DOHH2 (cell line): ENCODE measurements around the gene TNFSF8.

Experiments used
- H3F3A ChIP-seq: fragments of 200-600 bp; sonication (generic), shearing (Covaris generic); 2 replicates; pipeline ENCODE4 v1.6.0; 2016; ENCODE audit warnings: antibody characterized with exemption, mild to moderate bottlenecking; ENCODE audit not compliant: control insufficient read depth, insufficient read depth
- H3K27ac ChIP-seq: fragments of 200-600 bp; sonication (generic); 2 replicates; pipeline ENCODE4 v1.5.1; 2014; ENCODE audit warnings: low read depth, mild to moderate bottlenecking, low read length, moderate library complexity
- H3K27me3 ChIP-seq: fragments of 200-600 bp; sonication (generic); 2 replicates; pipeline ENCODE4 v1.6.1; 2014; ENCODE audit warnings: mild to moderate bottlenecking, low read length, mixed read lengths; ENCODE audit not compliant: control insufficient read depth
- H3K36me3 ChIP-seq: fragments of 200-600 bp; sonication (generic); 2 replicates; pipeline ENCODE4 v1.6.1; 2014; ENCODE audit warnings: mild to moderate bottlenecking, low read length, moderate library complexity, mixed read lengths; ENCODE audit not compliant: control insufficient read depth
- H3K4me1 ChIP-seq: fragments of 200-600 bp; sonication (generic); 2 replicates; pipeline ENCODE4 v1.6.1; 2014; ENCODE audit warnings: mild to moderate bottlenecking, low read length, mixed read lengths; ENCODE audit not compliant: control insufficient read depth
- H3K4me2 ChIP-seq: fragments of 200-600 bp; sonication (generic); 2 replicates; pipeline ENCODE4 v1.6.0; 2014; ENCODE audit warnings: mild to moderate bottlenecking, low read length, moderate library complexity
- H3K4me3 ChIP-seq: fragments of 200-600 bp; sonication (generic); 2 replicates; pipeline ENCODE4 v1.5.1; 2014; ENCODE audit warnings: mild to moderate bottlenecking, low read length, mixed read lengths
- H3K79me2 ChIP-seq: fragments of 200-600 bp; sonication (generic); 2 replicates; pipeline ENCODE4 v1.6.1; 2014; ENCODE audit warnings: mild to moderate bottlenecking, low read length, mixed read lengths; ENCODE audit not compliant: control insufficient read depth
- H3K9me2 ChIP-seq: fragments of 200-600 bp; sonication (generic); replicated peaks from 2 replicates; pipeline ENCODE4 v1.6.1; 2014; ENCODE audit warnings: mild to moderate bottlenecking, low read length, mixed read lengths; ENCODE audit not compliant: control insufficient read depth
- H3K9me3 ChIP-seq: fragments of 200-600 bp; sonication (generic); 2 replicates; pipeline ENCODE4 v1.6.1; 2014; ENCODE audit warnings: antibody characterized with exemption, low read length, mixed read lengths; ENCODE audit not compliant: control insufficient read depth, insufficient read depth
- H4K20me1 ChIP-seq: fragments of 200-600 bp; sonication (generic); 2 replicates; pipeline ENCODE4 v1.6.0; 2014; ENCODE audit warnings: low read depth, mild to moderate bottlenecking, antibody characterized with exemption, low read length, moderate library complexity; ENCODE audit not compliant: control insufficient read depth, insufficient read depth
- EZH2phosphoT487 ChIP-seq: fragments of 200-600 bp; sonication (generic); IDR thresholded peaks from 2 replicates; pipeline ENCODE4 v1.6.1; 2017; ENCODE audit warnings: borderline replicate concordance, mild to moderate bottlenecking, antibody characterized with exemption, low read length, moderate library complexity, mixed read lengths
- TF ChIP-seq, protein P1 (sequence below): fragments of 200-600 bp; sonication (generic); IDR thresholded peaks from one replicate; pipeline ENCODE4 v1.5.1; 2014; ENCODE audit warnings: antibody characterized with exemption, mild to moderate bottlenecking, low read depth, low read length; ENCODE audit not compliant: poor library complexity, severe bottlenecking

Gene TNFSF8

DNA sequence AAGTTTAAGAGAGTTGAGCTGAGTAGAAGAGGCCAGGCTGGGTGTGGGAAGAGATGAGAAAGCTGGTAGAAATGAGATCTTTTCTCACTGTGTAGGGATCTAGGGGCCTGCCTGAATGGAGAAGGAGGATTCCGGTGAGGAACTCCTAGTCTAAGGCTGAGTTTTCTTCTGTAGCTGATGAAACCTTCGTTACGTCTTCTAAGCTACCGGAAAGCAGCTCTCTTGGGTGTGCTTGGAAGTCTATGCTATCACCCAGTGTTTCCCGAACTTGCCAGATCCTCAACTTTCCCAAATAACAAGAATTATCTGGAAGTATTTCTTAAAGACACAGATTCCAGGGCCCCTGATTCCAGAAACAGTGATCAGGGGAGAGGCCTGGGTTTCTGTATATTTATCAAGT is 69.1 kb downstream of the TNFSF8 start:
- Histone ChIP-seq H3K4me2 (no peak overlapping the region), H3K4me1 (peaks cover 12% of the 10 kb centered on the region), H3K27ac (no peak overlapping the region), H4K20me1 (no peaks in the 10 kb centered on the region), H3K79me2 (no peaks in the 10 kb centered on the region), H3K9me2 (no peaks in the 10 kb centered on the region), H3K9me3 (no peaks in the 10 kb centered on the region), H3K27me3 (no peaks in the 10 kb centered on the region), H3K4me3 (no peak overlapping the region), H3K36me3 (no peaks in the 10 kb centered on the region), H3F3A (no peaks in the 10 kb centered on the region)
- TF ChIP-seq EZH2phosphoT487, result no peak
- TF ChIP-seq, protein P1, sequence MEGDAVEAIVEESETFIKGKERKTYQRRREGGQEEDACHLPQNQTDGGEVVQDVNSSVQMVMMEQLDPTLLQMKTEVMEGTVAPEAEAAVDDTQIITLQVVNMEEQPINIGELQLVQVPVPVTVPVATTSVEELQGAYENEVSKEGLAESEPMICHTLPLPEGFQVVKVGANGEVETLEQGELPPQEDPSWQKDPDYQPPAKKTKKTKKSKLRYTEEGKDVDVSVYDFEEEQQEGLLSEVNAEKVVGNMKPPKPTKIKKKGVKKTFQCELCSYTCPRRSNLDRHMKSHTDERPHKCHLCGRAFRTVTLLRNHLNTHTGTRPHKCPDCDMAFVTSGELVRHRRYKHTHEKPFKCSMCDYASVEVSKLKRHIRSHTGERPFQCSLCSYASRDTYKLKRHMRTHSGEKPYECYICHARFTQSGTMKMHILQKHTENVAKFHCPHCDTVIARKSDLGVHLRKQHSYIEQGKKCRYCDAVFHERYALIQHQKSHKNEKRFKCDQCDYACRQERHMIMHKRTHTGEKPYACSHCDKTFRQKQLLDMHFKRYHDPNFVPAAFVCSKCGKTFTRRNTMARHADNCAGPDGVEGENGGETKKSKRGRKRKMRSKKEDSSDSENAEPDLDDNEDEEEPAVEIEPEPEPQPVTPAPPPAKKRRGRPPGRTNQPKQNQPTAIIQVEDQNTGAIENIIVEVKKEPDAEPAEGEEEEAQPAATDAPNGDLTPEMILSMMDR, result no peak

GRCh38 chr9:114860187-114860586 is 70.2 kb downstream of the TNFSF8 start:
- Histone ChIP-seq H3K4me3 (no peak overlapping the region), H3K27ac (no peak overlapping the region), H3K27me3 (no peaks in the 10 kb centered on the region), H3K36me3 (no peaks in the 10 kb centered on the region), H3K4me2 (no peak overlapping the region), H3F3A (no peaks in the 10 kb centered on the region), H4K20me1 (no peaks in the 10 kb centered on the region), H3K9me2 (no peaks in the 10 kb centered on the region), H3K79me2 (no peaks in the 10 kb centered on the region), H3K9me3 (no peaks in the 10 kb centered on the region), H3K4me1 (peaks cover 12% of the 10 kb centered on the region)
- TF ChIP-seq, protein P1, result no peak
- no peak for TF ChIP-seq EZH2phosphoT487

- no peak overlapping the region for H3K27ac ChIP-seq
- TF ChIP-seq, protein P1, result no peak
- no peak for TF ChIP-seq EZH2phosphoT487
These were observed 73.5 kb downstream of the TNFSF8 start for GRCh38 chr9:114856942-114857315.

More at GRCh38 chr9:114856942-114857315, 73.5 kb downstream of the TNFSF8 start:
- Histone ChIP-seq H3F3A (no peaks in the 10 kb centered on the region), H3K27me3 (0 out of 2 replicates have a peak, but pooled peaks cover 2% of the 10 kb centered on the region), H3K4me2 (no peak overlapping the region), H3K4me1 (peaks cover 3% of the 10 kb centered on the region), H3K4me3 (no peak overlapping the region), H3K36me3 (no peaks in the 10 kb centered on the region), H3K79me2 (no peaks in the 10 kb centered on the region), H3K9me2 (no peaks in the 10 kb centered on the region), H3K9me3 (no peaks in the 10 kb centered on the region), H4K20me1 (no peaks in the 10 kb centered on the region)
